Measurements from ENCODE around the gene DCP1A.

DNA sequence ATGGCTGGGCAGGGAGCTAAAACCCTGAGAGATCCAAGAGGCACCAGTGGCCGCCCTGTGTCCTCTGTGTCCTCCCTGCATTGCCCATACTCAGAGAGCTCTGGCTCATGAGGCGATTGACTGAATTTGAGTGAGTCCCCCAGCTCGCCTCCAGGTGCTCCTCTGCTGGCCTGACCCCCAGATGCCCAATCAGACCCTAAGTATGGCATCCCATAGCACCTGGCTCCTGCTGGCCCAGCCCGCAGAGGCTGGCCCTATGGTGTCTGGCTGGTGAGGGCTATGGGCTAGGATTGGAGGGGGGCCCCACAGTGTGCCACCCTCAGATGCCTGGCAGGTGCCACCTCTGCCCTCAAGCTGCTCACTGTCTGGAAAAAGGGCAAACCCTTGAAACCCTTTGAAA lies 89.9 kb downstream of the DCP1A start:
- TF ChIP-seq, protein P1, sequence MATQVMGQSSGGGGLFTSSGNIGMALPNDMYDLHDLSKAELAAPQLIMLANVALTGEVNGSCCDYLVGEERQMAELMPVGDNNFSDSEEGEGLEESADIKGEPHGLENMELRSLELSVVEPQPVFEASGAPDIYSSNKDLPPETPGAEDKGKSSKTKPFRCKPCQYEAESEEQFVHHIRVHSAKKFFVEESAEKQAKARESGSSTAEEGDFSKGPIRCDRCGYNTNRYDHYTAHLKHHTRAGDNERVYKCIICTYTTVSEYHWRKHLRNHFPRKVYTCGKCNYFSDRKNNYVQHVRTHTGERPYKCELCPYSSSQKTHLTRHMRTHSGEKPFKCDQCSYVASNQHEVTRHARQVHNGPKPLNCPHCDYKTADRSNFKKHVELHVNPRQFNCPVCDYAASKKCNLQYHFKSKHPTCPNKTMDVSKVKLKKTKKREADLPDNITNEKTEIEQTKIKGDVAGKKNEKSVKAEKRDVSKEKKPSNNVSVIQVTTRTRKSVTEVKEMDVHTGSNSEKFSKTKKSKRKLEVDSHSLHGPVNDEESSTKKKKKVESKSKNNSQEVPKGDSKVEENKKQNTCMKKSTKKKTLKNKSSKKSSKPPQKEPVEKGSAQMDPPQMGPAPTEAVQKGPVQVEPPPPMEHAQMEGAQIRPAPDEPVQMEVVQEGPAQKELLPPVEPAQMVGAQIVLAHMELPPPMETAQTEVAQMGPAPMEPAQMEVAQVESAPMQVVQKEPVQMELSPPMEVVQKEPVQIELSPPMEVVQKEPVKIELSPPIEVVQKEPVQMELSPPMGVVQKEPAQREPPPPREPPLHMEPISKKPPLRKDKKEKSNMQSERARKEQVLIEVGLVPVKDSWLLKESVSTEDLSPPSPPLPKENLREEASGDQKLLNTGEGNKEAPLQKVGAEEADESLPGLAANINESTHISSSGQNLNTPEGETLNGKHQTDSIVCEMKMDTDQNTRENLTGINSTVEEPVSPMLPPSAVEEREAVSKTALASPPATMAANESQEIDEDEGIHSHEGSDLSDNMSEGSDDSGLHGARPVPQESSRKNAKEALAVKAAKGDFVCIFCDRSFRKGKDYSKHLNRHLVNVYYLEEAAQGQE (IDR thresholded peaks at IDR 0.05; ENCODE audit: insufficient read depth in 1 of 2, low read depth in 2 of 2, low read length in 2 of 2), result no peak
- no peak for TF ChIP-seq POLR2AphosphoS5 (IDR thresholded peaks at IDR 0.05; ENCODE audit: low read depth, low read length)

Data from PFSK-1 (cell line).